ENCODE data around the gene IPPK.

DNA sequence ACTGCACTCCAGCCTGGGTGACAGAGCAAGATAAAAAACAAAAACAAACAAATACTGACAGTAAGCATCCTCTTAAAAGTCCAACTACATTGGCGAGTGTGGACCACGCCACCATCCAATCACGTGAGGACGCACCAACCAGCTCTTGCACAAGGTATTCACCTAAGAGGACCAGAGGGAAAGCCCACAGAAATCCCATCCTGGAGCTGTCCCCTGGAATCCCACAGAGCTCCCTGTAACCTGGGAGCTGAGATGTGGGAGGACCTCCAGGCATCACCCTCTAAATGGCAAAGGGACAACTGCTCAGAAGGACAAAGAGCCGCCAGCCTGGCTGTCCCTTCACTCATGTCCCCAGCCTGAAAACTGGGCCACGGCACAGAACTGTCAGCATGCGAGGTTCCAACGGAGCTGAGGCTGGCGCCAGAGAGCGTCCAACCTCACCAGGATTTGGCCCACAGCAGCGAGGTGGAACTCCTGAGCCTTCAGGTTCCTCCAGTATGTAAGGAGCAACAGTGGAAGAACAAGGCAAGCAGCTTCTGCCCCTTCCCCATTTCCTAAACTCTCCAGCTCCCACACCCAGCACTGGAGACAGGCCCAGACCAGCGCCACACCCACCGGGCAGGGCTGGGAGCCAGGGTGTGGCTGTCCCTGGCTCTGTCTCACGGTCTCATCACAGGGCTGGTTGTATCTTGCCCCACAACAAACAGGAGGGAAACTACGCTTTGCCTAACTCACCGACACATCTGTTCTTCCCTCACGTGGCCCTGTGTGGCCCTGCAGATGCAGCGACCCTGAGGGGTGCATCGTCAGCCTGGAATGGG lies 15.2 kb downstream of the IPPK start:
- TF ChIP-seq, protein P1, sequence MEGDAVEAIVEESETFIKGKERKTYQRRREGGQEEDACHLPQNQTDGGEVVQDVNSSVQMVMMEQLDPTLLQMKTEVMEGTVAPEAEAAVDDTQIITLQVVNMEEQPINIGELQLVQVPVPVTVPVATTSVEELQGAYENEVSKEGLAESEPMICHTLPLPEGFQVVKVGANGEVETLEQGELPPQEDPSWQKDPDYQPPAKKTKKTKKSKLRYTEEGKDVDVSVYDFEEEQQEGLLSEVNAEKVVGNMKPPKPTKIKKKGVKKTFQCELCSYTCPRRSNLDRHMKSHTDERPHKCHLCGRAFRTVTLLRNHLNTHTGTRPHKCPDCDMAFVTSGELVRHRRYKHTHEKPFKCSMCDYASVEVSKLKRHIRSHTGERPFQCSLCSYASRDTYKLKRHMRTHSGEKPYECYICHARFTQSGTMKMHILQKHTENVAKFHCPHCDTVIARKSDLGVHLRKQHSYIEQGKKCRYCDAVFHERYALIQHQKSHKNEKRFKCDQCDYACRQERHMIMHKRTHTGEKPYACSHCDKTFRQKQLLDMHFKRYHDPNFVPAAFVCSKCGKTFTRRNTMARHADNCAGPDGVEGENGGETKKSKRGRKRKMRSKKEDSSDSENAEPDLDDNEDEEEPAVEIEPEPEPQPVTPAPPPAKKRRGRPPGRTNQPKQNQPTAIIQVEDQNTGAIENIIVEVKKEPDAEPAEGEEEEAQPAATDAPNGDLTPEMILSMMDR (IDR thresholded peaks at IDR 0.05), result no peak
- no peak for TF ChIP-seq POLR2A (IDR thresholded peaks at IDR 0.05)

Data from lower leg skin (tissue), 3 donors.